Activated CD4-positive, alpha-beta T cell treated with anti-CD3 and anti-CD28 coated beads for 4 hours (primary cell): Measurements from ENCODE around the gene TRIM38.
"Not testable (repeated sequence)": the region's sequence is repeated elsewhere in the genome, so short reads cannot be mapped to it uniquely, and the experiment has no call there.

ENCODE experiments used
- DNase-seq, 2 donors: peaks; one replicate each; pipeline ENCODE4 v3.0.0-alpha.2; 2020

TRIM38 gene

GRCh38 chr6:25942561-25943147 is 19.9 kb upstream of the TRIM38 start:
- DNase-seq: no peak

- DNase-seq: no peak
These were observed 18.7 kb upstream of the TRIM38 start for GRCh38 chr6:25943887-25944286.

- DNase-seq: no peak
These were observed 17.7 kb upstream of the TRIM38 start for GRCh38 chr6:25944688-25945574.

- DNase-seq: not testable (repeated sequence)
These were observed 16.9 kb upstream of the TRIM38 start for GRCh38 chr6:25945738-25946137.

GRCh38 chr6:25946631-25947030 is 16.0 kb upstream of the TRIM38 start:
- no peak for DNase-seq

GRCh38 chr6:25947492-25947891 is 15.1 kb upstream of the TRIM38 start:
- not testable (repeated sequence) for DNase-seq

- DNase-seq: no peak
These were observed 12.9 kb upstream of the TRIM38 start for GRCh38 chr6:25949695-25950094.

- no peak for DNase-seq
These were observed 12.3 kb upstream of the TRIM38 start for GRCh38 chr6:25950297-25950696.

- DNase-seq: no peak
These were observed 11.1 kb upstream of the TRIM38 start for GRCh38 chr6:25951296-25952032.

- no peak for DNase-seq
These were observed 10.1 kb upstream of the TRIM38 start for GRCh38 chr6:25952535-25952934.

- DNase-seq: no peak
These were observed 8.9 kb upstream of the TRIM38 start for GRCh38 chr6:25953733-25954132.

- no peak for DNase-seq
These were observed 7.8 kb upstream of the TRIM38 start for GRCh38 chr6:25954756-25955155.

GRCh38 chr6:25956226-25956625 is 6.4 kb upstream of the TRIM38 start:
- DNase-seq: no peak

GRCh38 chr6:25958700-25959162 is 3.9 kb upstream of the TRIM38 start:
- no peak for DNase-seq

- DNase-seq: no peak
These were observed 2.6 kb upstream of the TRIM38 start for GRCh38 chr6:25959890-25960536.

- peak; percentile 22 to 31 for DNase-seq
These were observed 1.9 kb upstream of the TRIM38 start for GRCh38 chr6:25960734-25961133.

GRCh38 chr6:25961619-25962148 is 918 bp upstream of the TRIM38 start:
- DNase-seq: no peak

- DNase-seq: no peak
These were observed 973 bp downstream of the TRIM38 start for GRCh38 chr6:25963426-25964123.

- no peak for DNase-seq
These were observed 2.5 kb downstream of the TRIM38 start for GRCh38 chr6:25965058-25965457.

GRCh38 chr6:25966711-25967110 is 4.1 kb downstream of the TRIM38 start:
- DNase-seq: no peak

- no peak for DNase-seq
These were observed 6.2 kb downstream of the TRIM38 start for GRCh38 chr6:25968769-25969168.

- DNase-seq: no peak
These were observed 8.7 kb downstream of the TRIM38 start for GRCh38 chr6:25971187-25971821.
